Mucosa of stomach (tissue), 1 donor: ENCODE results near the gene TATDN2.
"Not testable (repeated sequence)": the region's sequence is repeated elsewhere in the genome, so short reads cannot be mapped to it uniquely, and the experiment has no call there.

Source experiments
- H3K27me3 ChIP-seq: one replicate; pipeline ENCODE4 v1.7.0; 2013; ENCODE audit warnings: mild to moderate bottlenecking, low read length; ENCODE audit not compliant: control insufficient read depth, insufficient read depth
- H3K36me3 ChIP-seq: one replicate; pipeline ENCODE4 v1.7.0; 2013; ENCODE audit warnings: low read length; ENCODE audit not compliant: control insufficient read depth, insufficient read depth
- H3K4me1 ChIP-seq: one replicate; pipeline ENCODE4 v1.7.0; 2013; ENCODE audit warnings: mild to moderate bottlenecking, low read length; ENCODE audit not compliant: control insufficient read depth, insufficient read depth
- H3K4me3 ChIP-seq: one replicate; pipeline ENCODE4 v1.7.0; 2013; ENCODE audit warnings: low read length
- H3K9ac ChIP-seq: one replicate; pipeline ENCODE4 v1.7.0; 2013; ENCODE audit warnings: mild to moderate bottlenecking, low read length, moderate library complexity
- H3K9me3 ChIP-seq: one replicate; pipeline ENCODE4 v1.7.0; 2013; ENCODE audit warnings: mild to moderate bottlenecking, low read length, moderate library complexity; ENCODE audit not compliant: control insufficient read depth
- donor health status: Pancreatic carcinoma.

TATDN2 gene

GRCh38 chr3:10260211-10260701, 12.0 kb downstream of the TATDN2 start:
- Histone ChIP-seq H3K9ac (no peak overlapping the region), H3K9me3 (no peaks in the 10 kb centered on the region), H3K27me3 (no peaks in the 10 kb centered on the region), H3K4me3 (no peak overlapping the region), H3K4me1 (no peaks in the 10 kb centered on the region), H3K36me3 (peaks cover 4% of the 10 kb centered on the region)

- no peak overlapping the region for H3K4me3 ChIP-seq
- H3K27me3 ChIP-seq, result no peaks in the 10 kb centered on the region
- H3K9ac ChIP-seq, result no peak overlapping the region
- peaks cover 4% of the 10 kb centered on the region for H3K36me3 ChIP-seq
- no peaks in the 10 kb centered on the region for H3K9me3 ChIP-seq
- H3K4me1 ChIP-seq, result no peaks in the 10 kb centered on the region
These were observed 13.8 kb downstream of the TATDN2 start for GRCh38 chr3:10262027-10262426.

- no peaks in the 10 kb centered on the region for H3K27me3 ChIP-seq
- no peaks in the 10 kb centered on the region for H3K4me1 ChIP-seq
- no peaks in the 10 kb centered on the region for H3K9me3 ChIP-seq
- no peak overlapping the region for H3K4me3 ChIP-seq
- no peak overlapping the region for H3K9ac ChIP-seq
- H3K36me3 ChIP-seq, result peaks cover 4% of the 10 kb centered on the region
These were observed 15.5 kb downstream of the TATDN2 start for GRCh38 chr3:10263646-10264363.

GRCh38 chr3:10265833-10266232, 17.6 kb downstream of the TATDN2 start:
- no peak overlapping the region for H3K4me3 ChIP-seq
- no peaks in the 10 kb centered on the region for H3K36me3 ChIP-seq
- no peaks in the 10 kb centered on the region for H3K27me3 ChIP-seq
- no peaks in the 10 kb centered on the region for H3K9me3 ChIP-seq
- H3K9ac ChIP-seq, result no peak overlapping the region
- no peaks in the 10 kb centered on the region for H3K4me1 ChIP-seq

- H3K27me3 ChIP-seq, H3K9me3 ChIP-seq, H3K36me3 ChIP-seq, H3K4me1 ChIP-seq, H3K4me3 ChIP-seq, H3K9ac ChIP-seq: not testable (repeated sequence)
These were observed 18.7 kb downstream of the TATDN2 start for GRCh38 chr3:10266936-10267335.

GRCh38 chr3:10268116-10268515, 19.9 kb downstream of the TATDN2 start:
- no peaks in the 10 kb centered on the region for H3K9me3 ChIP-seq
- no peaks in the 10 kb centered on the region for H3K27me3 ChIP-seq
- H3K4me3 ChIP-seq, result no peak overlapping the region
- no peak overlapping the region for H3K9ac ChIP-seq
- no peaks in the 10 kb centered on the region for H3K36me3 ChIP-seq
- H3K4me1 ChIP-seq, result no peaks in the 10 kb centered on the region

- Histone ChIP-seq H3K4me3 (no peak overlapping the region), H3K27me3 (no peaks in the 10 kb centered on the region), H3K4me1 (peaks cover 6% of the 10 kb centered on the region), H3K9me3 (no peaks in the 10 kb centered on the region), H3K9ac (no peak overlapping the region), H3K36me3 (no peaks in the 10 kb centered on the region)
These were observed 20.7 kb downstream of the TATDN2 start for GRCh38 chr3:10268930-10269329.

GRCh38 chr3:10269443-10269842, 21.2 kb downstream of the TATDN2 start:
- Histone ChIP-seq H3K27me3 (no peaks in the 10 kb centered on the region), H3K9me3 (no peaks in the 10 kb centered on the region), H3K4me1 (peaks cover 10% of the 10 kb centered on the region), H3K4me3 (no peak overlapping the region), H3K36me3 (no peaks in the 10 kb centered on the region), H3K9ac (no peak overlapping the region)

- not testable (repeated sequence) for H3K4me3 ChIP-seq, H3K27me3 ChIP-seq, H3K36me3 ChIP-seq
These were observed 24.2 kb downstream of the TATDN2 start for GRCh38 chr3:10272476-10272875.

GRCh38 chr3:10272977-10273376, 24.7 kb downstream of the TATDN2 start:
- peaks cover 10% of the 10 kb centered on the region for H3K4me1 ChIP-seq
- no peaks in the 10 kb centered on the region for H3K36me3 ChIP-seq
- H3K27me3 ChIP-seq, result no peaks in the 10 kb centered on the region
- no peak overlapping the region for H3K4me3 ChIP-seq
- H3K9ac ChIP-seq, result no peak overlapping the region
- H3K9me3 ChIP-seq, result no peaks in the 10 kb centered on the region

More at GRCh38 chr3:10272476-10272875, 24.2 kb downstream of the TATDN2 start:
- H3K9ac ChIP-seq, H3K4me1 ChIP-seq, H3K9me3 ChIP-seq: not testable (repeated sequence)

GRCh38 chr3:10273702-10274305, 25.5 kb downstream of the TATDN2 start:
- Histone ChIP-seq H3K27me3 (no peaks in the 10 kb centered on the region), H3K36me3 (no peaks in the 10 kb centered on the region), H3K4me3 (no peak overlapping the region), H3K9me3 (no peaks in the 10 kb centered on the region), H3K4me1 (peaks cover 10% of the 10 kb centered on the region), H3K9ac (no peak overlapping the region)

GRCh38 chr3:10274601-10275000, 26.3 kb downstream of the TATDN2 start:
- Histone ChIP-seq H3K36me3 (no peaks in the 10 kb centered on the region), H3K9me3 (no peaks in the 10 kb centered on the region), H3K9ac (no peak overlapping the region), H3K4me1 (peaks cover 10% of the 10 kb centered on the region), H3K27me3 (no peaks in the 10 kb centered on the region), H3K4me3 (no peak overlapping the region)
